GM12878 (cell line): ENCODE data around the gene SRI. TPM values are rescaled to one million over a fixed set of nuclear protein-coding genes. Genes with fewer than 3 reads are reported as not detected.

Experiments used
- ATF7 ChIP-seq: fragments of 450-650 bp; IDR thresholded peaks from 2 replicates; pipeline ENCODE4 v1.6.1; 2016; ENCODE audit warnings: low read depth, mild to moderate bottlenecking
- BRCA1 ChIP-seq: IDR thresholded peaks from 2 replicates; pipeline ENCODE4 v1.6.1; 2011; ENCODE audit warnings: low read depth, low read length, improper control_type of control experiment
- CBX5 ChIP-seq: sonication (generic); IDR thresholded peaks from 2 replicates; pipeline ENCODE4 v1.6.1; 2016; ENCODE audit warnings: low read depth, moderate library complexity, mild to moderate bottlenecking, inconsistent platforms
- CEBPB ChIP-seq, 2 experiments: fragments of 150-350 bp in 1 of 2; IDR thresholded peaks; 2 replicates each; pipeline ENCODE4 v1.6.1; 2012 to 2014; ENCODE audit warnings: low read depth in 2 of 2, low read length in 2 of 2, borderline replicate concordance in 1 of 2, inconsistent platforms in 1 of 2
- CHD1 ChIP-seq: IDR thresholded peaks from 2 replicates; pipeline ENCODE4 v1.6.1; 2012; ENCODE audit warnings: low read depth, low read length, improper control_type of control experiment
- CHD4 ChIP-seq: fragments of 200-600 bp; sonication (generic); IDR thresholded peaks from 2 replicates; pipeline ENCODE4 v1.6.1; 2016; ENCODE audit warnings: mild to moderate bottlenecking
- FOS ChIP-seq: IDR thresholded peaks from 3 replicates; pipeline ENCODE4 v1.6.1; 2011; ENCODE audit warnings: borderline replicate concordance; ENCODE audit not compliant: insufficient read length; ENCODE audit errors: extremely low read depth
- IKZF2 ChIP-seq, 2 experiments: fragments of 450-650 bp; IDR thresholded peaks; 2 replicates each; pipeline ENCODE4 v1.6.1; 2017; ENCODE audit warnings: mild to moderate bottlenecking in 2 of 2, moderate library complexity in 2 of 2
- KLF5 ChIP-seq: fragments of 450-650 bp; IDR thresholded peaks from 2 replicates; pipeline ENCODE4 v1.6.1; 2014; ENCODE audit warnings: mild to moderate bottlenecking; ENCODE audit not compliant: partially characterized antibody
- MEF2A ChIP-seq: IDR thresholded peaks from 2 replicates; pipeline ENCODE4 v1.6.1; 2011; ENCODE audit warnings: low read depth, mild to moderate bottlenecking, low read length, moderate library complexity; ENCODE audit not compliant: insufficient read depth
- NR2C2 ChIP-seq: IDR thresholded peaks from 2 replicates; pipeline ENCODE4 v1.6.1; 2011; ENCODE audit warnings: borderline replicate concordance, low read depth; ENCODE audit not compliant: control insufficient read depth, insufficient read length
- PAX5 ChIP-seq: IDR thresholded peaks from 2 replicates; pipeline ENCODE4 v1.6.1; 2011; ENCODE audit warnings: low read depth, low read length, borderline replicate concordance
- PKNOX1 ChIP-seq: fragments of 450-650 bp; IDR thresholded peaks from 2 replicates; pipeline ENCODE4 v1.6.1; 2016; ENCODE audit warnings: mild to moderate bottlenecking
- POLR2AphosphoS2 ChIP-seq: IDR thresholded peaks from 2 replicates; pipeline ENCODE4 v1.6.1; 2011; ENCODE audit warnings: low read depth, mild to moderate bottlenecking, low read length, improper control_type of control experiment, moderate library complexity
- POLR2AphosphoS5 ChIP-seq: IDR thresholded peaks from 2 replicates; pipeline ENCODE4 v1.6.1; 2011; ENCODE audit warnings: mild to moderate bottlenecking, low read length, inconsistent platforms
- RBBP5 ChIP-seq: fragments of 200-600 bp; sonication (generic); conservative IDR thresholded peaks from 2 replicates; pipeline ENCODE4 v1.6.1; 2016
- SIX5 ChIP-seq: IDR thresholded peaks from 2 replicates; pipeline ENCODE4 v1.6.1; 2011; ENCODE audit warnings: mild to moderate bottlenecking, low read depth, low read length, moderate library complexity; ENCODE audit not compliant: severe bottlenecking
- SMAD1 ChIP-seq: fragments of 450-650 bp; IDR thresholded peaks from 2 replicates; pipeline ENCODE4 v1.6.1; 2018; ENCODE audit warnings: mild to moderate bottlenecking, low read depth; ENCODE audit not compliant: partially characterized antibody
- SUZ12 ChIP-seq: fragments of 200-600 bp; sonication (generic); IDR thresholded peaks from one replicate; pipeline ENCODE4 v1.6.1; 2018; ENCODE audit warnings: antibody characterized with exemption, mild to moderate bottlenecking; ENCODE audit not compliant: unreplicated experiment
- TCF3 ChIP-seq: IDR thresholded peaks from 2 replicates; pipeline ENCODE4 v1.6.1; 2012; ENCODE audit warnings: low read depth, mild to moderate bottlenecking, low read length, borderline replicate concordance; ENCODE audit not compliant: insufficient read depth
- YY1 ChIP-seq: IDR thresholded peaks from 2 replicates; pipeline ENCODE4 v1.6.1; 2011; ENCODE audit warnings: low read depth, mild to moderate bottlenecking, low read length
- ZNF207 ChIP-seq: fragments of 450-650 bp; IDR thresholded peaks from 2 replicates; pipeline ENCODE4 v1.6.1; 2014; ENCODE audit warnings: antibody characterized with exemption, mild to moderate bottlenecking, borderline replicate concordance
- ZNF217 ChIP-seq: fragments of 450-650 bp; IDR thresholded peaks from 2 replicates; pipeline ENCODE4 v1.6.1; 2017; ENCODE audit warnings: antibody characterized with exemption, mild to moderate bottlenecking
- ZNF384 ChIP-seq: IDR thresholded peaks from 2 replicates; pipeline ENCODE4 v1.6.1; 2012; ENCODE audit warnings: low read depth, mild to moderate bottlenecking, low read length, improper control_type of control experiment, borderline replicate concordance
- ZSCAN29 ChIP-seq: fragments of 450-650 bp; IDR thresholded peaks from 2 replicates; pipeline ENCODE4 v1.6.1; 2017; ENCODE audit warnings: mild to moderate bottlenecking, moderate library complexity
- polyA plus RNA-seq, 11 experiments: library from polyadenylated mRNA; depleted of rRNA in 4 of 11; unstranded in 6 of 11; stranded (reverse) in 5 of 11; fragments of >200 nt; fragmentation: Nextera tagmentation in 4 of 11; fragmentation: Illumina TruSeq in 1 of 11; extraction: Ambion mirVana in 4 of 11; extraction: Trizol in 1 of 11; gene quantifications; 1 replicate in 1 of 11; 2 replicates in 10 of 11; pipeline versions ENCODE4 v1.2.1 to v1.2.3, GENCODE V29; 2011 to 2016; ENCODE audit warnings: inconsistent platforms in 2 of 11, missing spikeins in 2 of 11, low read depth in 1 of 11
- total RNA-seq, 4 experiments: library from RNA; depleted of rRNA in 3 of 4; stranded (reverse); fragments of >200 nt in 3 of 4; fragmentation: Illumina TruSeq in 1 of 4; extraction: Trizol in 1 of 4; gene quantifications; 2 replicates each; pipeline versions ENCODE4 v1.2.1 to v1.2.3, GENCODE V29; 2013 to 2021
- TF ChIP-seq, protein P1 (sequence below): fragments of 450-650 bp; IDR thresholded peaks from 2 replicates; pipeline ENCODE4 v1.6.1; 2018; ENCODE audit warnings: mild to moderate bottlenecking, low read depth, moderate library complexity; ENCODE audit not compliant: partially characterized antibody
- TF ChIP-seq, protein P2 (sequence below): IDR thresholded peaks from 2 replicates; pipeline ENCODE4 v1.6.1; 2012; ENCODE audit warnings: low read depth, low read length, improper control_type of control experiment

Gene SRI
- total and polyA plus RNA-seq, 10 of the 15 experiments (the other 5 are each of a cell fraction or from before 2014, with no cell fraction given), result 94.7 to 588 (median 242) TPM

- TF ChIP-seq PAX5 (no peak), SUZ12 (no peak), ZNF207 (no peak), PKNOX1 (peak; percentile 37; the same call in 1 of the 2 replicates), POLR2AphosphoS5 (peak; percentile 18; the same call in 1 of the 2 replicates), CHD4 (no peak), CHD1 (no peak), SIX5 (no peak), BRCA1 (no peak), NR2C2 (no peak), TCF3 (no peak), YY1 (no peak), RBBP5 (no peak), FOS (no peak), ZNF217 (0 out of 2 replicates have a peak, but pooled peaks have one; percentile 30), MEF2A (no peak), CBX5 (no peak), CEBPB (IDR thresholded peaks at IDR 0.05; ENCODE audit: borderline replicate concordance in 1 of 2, low read depth in 2 of 2, low read length in 2 of 2) (no peak), IKZF2 (IDR thresholded peaks at IDR 0.05) (no peak; a peak in 1 of 4 replicates), KLF5 (no peak), POLR2AphosphoS2 (no peak), SMAD1 (no peak), ATF7 (peak; percentile 62; the same call in 1 of the 2 replicates), ZSCAN29 (peak; percentile 91), ZNF384 (no peak)
- TF ChIP-seq, protein P1, sequence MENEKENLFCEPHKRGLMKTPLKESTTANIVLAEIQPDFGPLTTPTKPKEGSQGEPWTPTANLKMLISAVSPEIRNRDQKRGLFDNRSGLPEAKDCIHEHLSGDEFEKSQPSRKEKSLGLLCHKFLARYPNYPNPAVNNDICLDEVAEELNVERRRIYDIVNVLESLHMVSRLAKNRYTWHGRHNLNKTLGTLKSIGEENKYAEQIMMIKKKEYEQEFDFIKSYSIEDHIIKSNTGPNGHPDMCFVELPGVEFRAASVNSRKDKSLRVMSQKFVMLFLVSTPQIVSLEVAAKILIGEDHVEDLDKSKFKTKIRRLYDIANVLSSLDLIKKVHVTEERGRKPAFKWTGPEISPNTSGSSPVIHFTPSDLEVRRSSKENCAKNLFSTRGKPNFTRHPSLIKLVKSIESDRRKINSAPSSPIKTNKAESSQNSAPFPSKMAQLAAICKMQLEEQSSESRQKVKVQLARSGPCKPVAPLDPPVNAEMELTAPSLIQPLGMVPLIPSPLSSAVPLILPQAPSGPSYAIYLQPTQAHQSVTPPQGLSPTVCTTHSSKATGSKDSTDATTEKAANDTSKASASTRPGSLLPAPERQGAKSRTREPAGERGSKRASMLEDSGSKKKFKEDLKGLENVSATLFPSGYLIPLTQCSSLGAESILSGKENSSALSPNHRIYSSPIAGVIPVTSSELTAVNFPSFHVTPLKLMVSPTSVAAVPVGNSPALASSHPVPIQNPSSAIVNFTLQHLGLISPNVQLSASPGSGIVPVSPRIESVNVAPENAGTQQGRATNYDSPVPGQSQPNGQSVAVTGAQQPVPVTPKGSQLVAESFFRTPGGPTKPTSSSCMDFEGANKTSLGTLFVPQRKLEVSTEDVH, result no peak
- TF ChIP-seq, protein P2, sequence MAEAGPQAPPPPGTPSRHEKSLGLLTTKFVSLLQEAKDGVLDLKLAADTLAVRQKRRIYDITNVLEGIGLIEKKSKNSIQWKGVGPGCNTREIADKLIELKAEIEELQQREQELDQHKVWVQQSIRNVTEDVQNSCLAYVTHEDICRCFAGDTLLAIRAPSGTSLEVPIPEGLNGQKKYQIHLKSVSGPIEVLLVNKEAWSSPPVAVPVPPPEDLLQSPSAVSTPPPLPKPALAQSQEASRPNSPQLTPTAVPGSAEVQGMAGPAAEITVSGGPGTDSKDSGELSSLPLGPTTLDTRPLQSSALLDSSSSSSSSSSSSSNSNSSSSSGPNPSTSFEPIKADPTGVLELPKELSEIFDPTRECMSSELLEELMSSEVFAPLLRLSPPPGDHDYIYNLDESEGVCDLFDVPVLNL, result no peak
Observed at GRCh38 chr7:88202278-88202677, 17.6 kb downstream of the SRI start (continued).
